ENCODE results near the gene LRFN3.
"Not testable (repeated sequence)": the region's sequence is repeated elsewhere in the genome, so short reads cannot be mapped to it uniquely, and the experiment has no call there.

Gene LRFN3

GRCh38 chr19:35973487-35973886 is 37.3 kb downstream of the LRFN3 start:
- DNase-seq (ENCODE audit: low read depth in 1 of 2, low spot score in 1 of 2) = no peak

- DNase-seq (ENCODE audit: low read depth in 1 of 2, low spot score in 1 of 2) = no peak
Observed at GRCh38 chr19:35975608-35976214, 39.5 kb downstream of the LRFN3 start.

GRCh38 chr19:35977446-35978222 is 41.5 kb downstream of the LRFN3 start:
- no peak for DNase-seq (ENCODE audit: low read depth in 1 of 2, low spot score in 1 of 2)

DNA sequence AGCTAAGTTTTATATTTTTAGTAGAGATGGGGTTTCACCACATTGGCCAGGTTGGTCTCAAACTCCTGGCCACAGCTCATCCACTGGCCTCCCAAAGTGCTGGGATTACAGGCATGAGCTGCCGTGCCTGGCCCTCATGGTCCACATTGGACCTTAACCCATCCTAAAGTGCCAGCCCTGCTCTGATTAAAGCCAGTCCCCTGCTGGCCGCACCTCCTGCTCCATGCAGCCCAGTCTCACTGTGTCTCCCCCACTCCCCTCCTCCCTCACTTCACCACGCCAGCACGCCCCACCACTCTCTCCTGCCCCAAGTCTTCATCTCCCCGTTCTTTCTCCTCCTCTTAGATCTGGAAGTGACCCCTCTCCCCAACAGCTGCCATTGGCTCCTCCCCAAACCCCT is 42.1 kb downstream of the LRFN3 start:
- no peak for DNase-seq (ENCODE audit: low read depth in 1 of 2, low spot score in 1 of 2)

GRCh38 chr19:35978832-35979365 is 42.7 kb downstream of the LRFN3 start:
- no peak for DNase-seq (ENCODE audit: low read depth in 1 of 2, low spot score in 1 of 2)

- DNase-seq (ENCODE audit: low read depth in 1 of 2, low spot score in 1 of 2) = not testable (repeated sequence)
Observed at GRCh38 chr19:35980997-35981396, 44.8 kb downstream of the LRFN3 start.

- DNase-seq (ENCODE audit: low read depth in 1 of 2, low spot score in 1 of 2) = no peak
Observed at GRCh38 chr19:35983177-35983576, 47.0 kb downstream of the LRFN3 start.

DNA sequence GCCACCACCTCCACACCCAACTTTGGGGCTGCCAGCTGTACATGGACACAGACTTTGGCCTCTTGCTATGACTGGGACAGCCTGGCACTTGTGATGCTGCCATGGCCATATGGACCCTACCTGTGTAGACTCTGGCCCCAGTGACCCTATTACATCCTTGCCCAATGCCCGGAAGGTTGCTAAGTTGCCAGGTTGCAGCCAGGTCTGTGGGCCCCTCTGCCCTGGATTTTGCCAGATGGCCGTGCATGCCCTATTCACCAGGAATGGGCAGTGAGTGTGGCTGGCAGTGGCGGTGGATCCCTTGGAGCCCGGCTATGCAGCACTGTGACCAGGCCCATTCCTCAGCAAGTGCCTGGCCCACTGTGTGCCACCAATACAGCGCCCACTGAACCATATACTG is 49.9 kb downstream of the LRFN3 start:
- DNase-seq (ENCODE audit: low read depth in 1 of 2, low spot score in 1 of 2) = no peak

GRCh38 chr19:35986664-35987570 is 50.7 kb downstream of the LRFN3 start:
- no peak for DNase-seq (ENCODE audit: low read depth in 1 of 2, low spot score in 1 of 2)

- DNase-seq (ENCODE audit: low read depth in 1 of 2, low spot score in 1 of 2) = no peak
Observed at GRCh38 chr19:35987571-35987896, 51.4 kb downstream of the LRFN3 start.

DNA sequence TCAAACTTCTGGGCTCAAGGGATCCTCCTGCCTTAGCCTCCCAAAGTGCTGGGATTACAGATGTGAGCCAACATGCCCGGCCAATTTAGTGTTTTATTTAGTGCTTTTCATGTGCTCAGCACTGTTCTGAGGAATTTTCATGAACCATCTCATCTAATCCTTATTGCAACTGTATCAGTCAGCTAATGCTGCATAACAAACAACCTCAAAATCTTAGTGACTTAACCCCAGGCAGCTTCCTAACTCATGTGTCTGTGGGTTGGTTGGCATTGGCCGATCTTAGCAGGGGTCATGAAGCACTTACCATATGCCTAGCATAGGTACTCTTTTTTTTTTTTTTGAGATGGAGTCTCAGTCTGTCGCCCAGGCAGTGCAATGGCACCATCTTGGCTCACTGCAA is 52.6 kb downstream of the LRFN3 start:
- DNase-seq (ENCODE audit: low read depth in 1 of 2, low spot score in 1 of 2) = no peak

DNA sequence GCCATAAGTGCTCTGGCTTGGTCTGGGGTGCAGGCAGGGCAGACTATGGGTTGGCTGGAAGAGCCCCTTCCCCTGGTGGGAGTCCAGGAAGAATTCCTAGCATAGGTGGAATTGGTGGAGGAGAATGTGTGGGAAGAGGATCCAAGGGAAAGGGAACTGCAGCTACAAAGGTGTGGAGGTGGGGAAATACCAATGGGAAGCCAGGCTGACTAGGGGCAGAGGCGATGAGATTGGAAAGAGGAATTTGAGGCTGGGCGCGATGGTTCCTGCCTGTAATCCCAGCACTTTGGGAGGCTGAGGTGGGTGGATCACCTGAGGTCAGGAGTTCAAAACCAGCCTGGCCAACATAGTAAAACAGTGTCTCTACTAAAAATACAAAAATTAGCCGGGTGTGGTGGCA is 54.0 kb downstream of the LRFN3 start:
- no peak for DNase-seq (ENCODE audit: low read depth in 1 of 2, low spot score in 1 of 2)

DNA sequence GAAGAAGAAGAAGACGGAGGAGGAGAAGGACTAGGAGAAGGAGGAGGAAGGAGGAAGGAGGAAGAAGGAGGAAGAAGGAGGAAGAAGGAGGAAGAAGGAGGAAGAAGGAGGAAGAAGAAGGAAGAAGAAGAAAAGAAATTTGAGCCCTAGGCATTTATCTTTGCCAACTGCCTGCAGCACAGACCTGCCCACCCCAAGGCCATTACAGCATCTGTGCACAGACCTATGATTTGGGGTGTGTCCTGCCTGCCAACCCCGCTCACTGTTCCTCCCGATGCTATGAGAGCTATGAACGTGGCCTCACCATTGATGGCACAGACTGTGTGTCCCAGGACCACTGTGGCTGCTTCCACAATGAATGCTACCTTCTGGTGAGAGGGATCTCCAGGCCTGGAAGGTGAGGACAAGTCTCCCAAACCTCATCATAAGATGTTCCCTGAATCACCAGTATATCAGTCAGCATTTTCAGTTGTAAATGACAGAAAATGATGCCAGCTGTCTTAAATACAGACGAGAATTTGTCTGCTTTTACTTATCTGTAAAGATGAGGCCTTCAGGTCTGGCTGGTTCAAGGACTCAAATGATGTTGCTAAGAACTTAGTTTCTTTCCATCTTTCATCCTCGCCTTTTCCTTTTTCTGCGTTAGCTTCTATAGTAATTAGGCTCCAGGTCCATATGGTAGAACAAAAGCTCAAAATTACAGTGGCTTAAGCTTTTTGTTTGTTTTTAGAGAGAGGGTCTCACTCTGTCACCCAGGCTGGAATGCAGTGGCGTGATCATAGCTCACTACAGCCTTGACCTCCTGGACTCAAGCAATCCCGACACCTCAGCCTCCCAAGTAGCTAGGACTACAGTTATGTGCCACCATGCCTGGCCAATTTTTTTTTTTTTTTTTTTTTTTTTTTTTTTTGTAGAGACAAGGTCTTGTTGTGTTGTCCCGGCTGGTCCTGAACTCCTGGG is 54.9 kb downstream of the LRFN3 start:
- no peak for DNase-seq (ENCODE audit: low read depth in 1 of 2, low spot score in 1 of 2)

- no peak for DNase-seq (ENCODE audit: low read depth in 1 of 2, low spot score in 1 of 2)
Observed at GRCh38 chr19:35991731-35992450, 55.7 kb downstream of the LRFN3 start.

DNA sequence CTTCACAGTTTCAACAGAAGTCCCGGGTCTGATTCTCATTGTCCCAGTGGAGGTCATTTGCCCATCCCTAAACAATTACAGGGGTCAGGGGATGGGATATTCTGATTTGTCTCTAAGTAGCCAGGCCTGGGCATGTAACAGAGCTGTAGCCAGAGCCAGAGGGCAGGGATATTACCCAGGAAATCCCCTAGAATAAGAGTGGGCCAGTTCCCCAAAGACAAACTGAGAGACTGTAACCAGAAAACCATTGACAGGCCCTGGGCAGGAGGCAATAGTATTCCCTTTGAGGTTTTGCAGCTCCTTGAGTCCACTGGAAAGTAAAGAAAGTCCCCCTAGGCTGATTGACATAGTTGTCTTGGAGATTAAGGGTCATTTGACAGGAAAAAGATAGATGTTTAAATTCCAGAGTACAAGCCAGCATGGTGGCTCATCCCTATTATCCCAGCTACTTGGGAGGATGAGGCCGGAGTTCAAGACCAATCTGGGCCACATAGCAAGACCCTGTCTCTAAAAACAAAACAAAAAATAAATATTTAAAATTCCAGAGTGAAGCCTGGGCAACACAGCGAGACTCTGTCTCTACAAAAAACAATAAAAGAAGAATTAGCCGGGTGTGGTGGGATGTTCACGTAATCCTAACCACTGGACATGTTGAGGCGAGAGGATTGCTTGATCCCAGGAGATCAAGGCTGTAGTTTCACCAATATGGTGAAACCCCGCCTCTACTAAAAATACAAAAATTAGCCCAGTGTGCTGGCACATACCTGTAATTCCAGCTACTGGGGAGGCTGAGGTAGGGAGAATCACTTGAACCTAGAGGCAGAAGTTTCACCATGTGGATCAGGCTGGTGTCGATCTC is 57.0 kb downstream of the LRFN3 start:
- DNase-seq (ENCODE audit: low read depth in 1 of 2, low spot score in 1 of 2) = no peak

GRCh38 chr19:35993923-35994598 is 57.9 kb downstream of the LRFN3 start:
- DNase-seq (ENCODE audit: low read depth in 1 of 2, low spot score in 1 of 2) = no peak

Data from activated CD4-positive, alpha-beta T cell treated with anti-CD3 and anti-CD28 coated beads, Interleukin-2, amount 50 U/mL, for 24 hours (primary cell).